Right forelimb (tissue), 1 donor: ENCODE data around the gene VEGFD.

Experiments used
- DNase-seq: peaks from one replicate; pipeline ENCODE4 v3.0.0-alpha.2; 2018

VEGFD gene, protein sequence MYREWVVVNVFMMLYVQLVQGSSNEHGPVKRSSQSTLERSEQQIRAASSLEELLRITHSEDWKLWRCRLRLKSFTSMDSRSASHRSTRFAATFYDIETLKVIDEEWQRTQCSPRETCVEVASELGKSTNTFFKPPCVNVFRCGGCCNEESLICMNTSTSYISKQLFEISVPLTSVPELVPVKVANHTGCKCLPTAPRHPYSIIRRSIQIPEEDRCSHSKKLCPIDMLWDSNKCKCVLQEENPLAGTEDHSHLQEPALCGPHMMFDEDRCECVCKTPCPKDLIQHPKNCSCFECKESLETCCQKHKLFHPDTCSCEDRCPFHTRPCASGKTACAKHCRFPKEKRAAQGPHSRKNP

DNA sequence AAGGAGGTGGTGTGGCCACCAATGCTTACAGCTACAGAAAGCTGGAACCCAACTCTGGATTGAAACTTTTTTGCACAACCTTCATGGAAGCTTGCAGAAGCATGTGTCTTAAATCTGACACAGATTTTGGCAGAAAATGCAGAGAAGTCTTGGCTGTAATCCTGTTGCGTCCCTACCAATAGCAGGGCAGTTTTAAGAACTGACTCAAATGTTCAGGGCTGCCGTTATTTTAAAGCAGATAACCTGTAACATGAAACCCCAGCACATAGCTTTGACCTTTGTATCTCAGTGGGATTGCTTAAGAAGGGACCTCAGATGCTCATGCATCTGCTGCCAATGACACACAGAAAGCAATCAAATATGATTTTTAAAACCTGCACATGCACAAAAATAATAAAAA lies at the start of gene VEGFD:
Gene VEGFD, minus strand, starts transcription at position 110 of the 400 bp plus-strand sequence. CDS start 467 bp downstream, outside the sequence.
- DNase-seq: no peak

DNA sequence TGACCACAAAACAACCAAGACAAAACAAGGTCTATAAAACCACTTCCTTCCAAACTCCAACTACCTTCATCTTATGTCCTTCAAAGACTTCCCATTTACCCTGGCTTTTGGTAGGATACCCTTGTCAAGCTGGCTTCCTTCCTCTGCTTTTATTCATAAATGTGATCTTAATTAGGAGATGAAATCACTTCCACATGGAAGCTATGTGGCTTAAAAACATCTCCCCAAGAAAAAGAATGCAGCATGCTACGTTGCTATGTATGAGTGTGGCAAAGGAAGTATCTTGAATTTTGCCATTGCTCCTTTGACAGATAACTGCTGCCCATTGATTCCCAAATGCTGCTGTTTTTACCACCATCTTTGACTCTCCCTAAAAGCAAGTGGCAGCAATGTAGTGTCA lies 46.4 kb upstream of the VEGFD start:
- no peak for DNase-seq

DNA sequence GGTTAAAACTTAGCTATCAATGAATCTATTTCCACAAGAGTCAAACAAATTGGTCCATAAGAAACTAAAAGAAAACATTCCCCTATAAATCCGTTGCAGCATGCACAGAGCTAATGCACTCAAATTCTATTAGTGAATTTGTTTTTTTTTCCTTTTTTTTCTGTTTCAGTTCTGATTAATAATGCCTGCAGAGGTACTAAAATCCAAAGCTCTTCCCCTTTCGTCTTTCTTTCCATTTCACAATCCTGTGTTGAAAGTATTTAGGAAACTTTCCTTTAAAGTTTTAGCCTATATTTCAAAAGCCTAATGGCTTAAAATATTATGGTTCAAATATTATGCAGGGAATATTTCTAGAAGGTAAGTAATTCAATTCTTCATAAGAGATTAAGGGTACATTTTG lies 45.9 kb upstream of the VEGFD start:
- no peak for DNase-seq

DNA sequence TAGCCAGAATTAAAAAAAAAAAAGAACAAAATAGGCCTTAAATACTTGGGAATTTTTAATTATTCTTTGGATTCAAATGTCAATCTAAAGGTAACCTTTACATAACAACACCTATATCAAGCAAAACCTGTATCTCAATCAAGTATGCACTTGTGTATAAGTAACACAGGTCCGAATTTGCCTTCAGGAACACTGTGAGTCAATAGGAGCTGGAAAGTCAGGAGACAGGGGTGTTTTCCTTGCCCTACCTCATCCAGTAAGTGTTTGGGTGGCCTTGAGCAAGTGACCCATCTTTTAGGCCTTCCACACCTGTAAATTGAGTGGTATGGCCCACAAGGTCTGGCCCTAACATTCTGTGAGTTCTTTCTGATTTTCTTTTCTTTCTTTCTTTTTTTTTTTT lies 40.8 kb upstream of the VEGFD start:
- DNase-seq: no peak

DNA sequence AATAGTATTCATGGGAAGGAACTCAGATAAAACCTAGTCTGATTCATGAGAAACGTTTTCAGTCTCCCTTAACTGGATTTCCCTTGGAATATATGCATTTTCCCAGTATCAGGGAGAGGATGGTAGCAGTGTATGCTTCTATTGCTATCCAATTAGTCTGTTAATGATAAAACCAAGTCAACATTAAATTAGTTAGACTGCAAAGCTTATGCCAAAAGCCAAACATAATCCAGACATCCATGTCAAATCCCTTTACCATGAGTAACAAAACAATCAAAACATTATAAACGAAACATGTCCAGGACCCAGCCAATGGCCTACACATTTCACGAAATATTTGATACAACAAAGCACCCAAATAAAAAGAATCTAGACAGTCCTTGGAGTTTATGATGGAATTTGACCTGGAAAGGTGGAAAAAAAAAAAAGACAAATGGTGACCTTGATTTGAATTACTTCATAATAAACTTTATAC lies 34.5 kb upstream of the VEGFD start:
- DNase-seq: no peak

DNA sequence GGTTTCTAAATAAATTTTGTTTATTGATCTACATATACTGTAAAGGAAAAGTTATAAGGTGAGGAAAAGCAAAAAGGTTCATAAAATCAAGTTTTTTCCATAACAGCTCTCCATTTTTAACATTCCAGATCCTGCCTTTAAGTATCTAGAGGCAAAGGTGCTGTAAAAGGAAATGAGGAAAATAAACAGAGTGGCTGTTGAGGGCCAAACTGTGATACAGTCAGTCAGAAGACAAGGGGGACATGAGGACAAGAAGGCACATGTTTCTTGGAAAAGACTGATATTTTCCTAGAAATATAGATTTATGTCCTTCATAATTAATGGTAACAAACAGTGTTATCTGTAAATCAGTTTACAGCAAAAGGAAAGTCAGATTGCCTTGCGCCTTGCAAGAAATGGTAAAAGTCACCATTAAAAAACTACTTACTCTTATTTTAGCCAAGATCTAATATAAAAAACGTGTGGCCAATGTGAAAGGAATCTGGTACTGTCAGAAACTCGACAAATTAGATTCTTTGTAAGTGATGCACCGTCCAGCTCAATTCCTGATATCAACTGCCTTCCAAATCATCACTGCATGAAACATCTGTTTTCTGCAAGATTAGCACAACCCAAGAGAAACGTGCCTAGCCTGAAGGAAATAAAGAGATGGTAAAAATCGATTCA lies 34.0 kb upstream of the VEGFD start:
- DNase-seq: no peak

DNA sequence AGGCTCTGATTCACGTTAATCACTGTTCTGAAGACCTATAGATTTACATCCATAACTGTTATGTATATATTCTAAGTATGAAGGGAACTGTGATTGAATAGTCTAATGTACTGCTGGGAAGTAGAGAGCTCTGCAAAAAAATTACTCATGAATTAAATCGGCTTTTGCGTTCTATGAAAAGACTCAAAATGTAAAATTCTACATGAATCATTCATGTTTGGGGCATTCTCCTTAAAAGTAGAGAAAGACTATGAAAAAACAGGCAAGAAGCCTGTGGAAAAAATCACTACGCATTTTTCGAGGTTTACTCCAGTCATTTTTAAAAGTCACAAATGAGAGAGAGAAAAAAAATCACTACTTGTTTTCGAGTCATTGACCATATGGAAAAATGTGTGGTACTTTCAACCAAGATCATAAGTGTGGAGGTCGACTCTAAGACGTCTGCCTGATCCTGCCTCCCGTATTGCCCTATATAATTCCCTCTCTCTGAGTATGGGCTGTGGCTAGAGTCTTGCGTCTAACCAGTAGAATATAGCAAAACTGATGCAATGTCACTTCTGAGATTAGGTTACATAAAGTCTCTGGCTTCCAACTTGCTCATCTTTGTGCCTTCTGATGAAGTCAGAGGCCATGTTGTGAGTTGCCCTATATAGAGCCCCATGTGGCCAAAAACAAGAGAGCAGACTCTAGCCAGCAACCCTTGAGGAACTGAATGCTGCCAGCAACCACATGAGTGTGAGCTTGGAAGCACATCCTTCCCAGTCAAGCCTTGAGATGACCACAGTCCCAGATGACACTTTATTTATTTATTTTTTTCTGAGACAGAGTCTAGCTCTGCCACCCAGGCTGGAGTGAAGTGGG lies 32.1 kb upstream of the VEGFD start:
- DNase-seq: no peak

DNA sequence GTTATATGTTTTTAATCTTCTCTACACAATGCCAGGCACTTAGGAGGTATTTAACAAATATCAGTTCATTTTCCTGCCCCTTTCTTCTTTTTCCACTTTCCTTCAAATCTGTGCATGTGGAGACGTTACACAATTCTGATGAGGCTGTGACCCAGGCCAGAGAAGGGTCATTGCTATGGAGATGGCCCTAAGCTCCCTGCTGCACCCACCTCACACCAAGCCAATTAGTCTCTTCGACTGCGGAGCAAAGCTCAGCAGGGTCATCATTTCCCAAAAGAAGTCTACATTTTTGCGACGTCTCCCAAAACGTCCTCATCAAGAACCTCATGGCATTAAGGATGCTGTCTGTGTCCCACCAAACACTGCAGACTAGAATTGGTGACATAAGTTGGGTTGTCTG lies 28.9 kb upstream of the VEGFD start:
- DNase-seq: no peak

DNA sequence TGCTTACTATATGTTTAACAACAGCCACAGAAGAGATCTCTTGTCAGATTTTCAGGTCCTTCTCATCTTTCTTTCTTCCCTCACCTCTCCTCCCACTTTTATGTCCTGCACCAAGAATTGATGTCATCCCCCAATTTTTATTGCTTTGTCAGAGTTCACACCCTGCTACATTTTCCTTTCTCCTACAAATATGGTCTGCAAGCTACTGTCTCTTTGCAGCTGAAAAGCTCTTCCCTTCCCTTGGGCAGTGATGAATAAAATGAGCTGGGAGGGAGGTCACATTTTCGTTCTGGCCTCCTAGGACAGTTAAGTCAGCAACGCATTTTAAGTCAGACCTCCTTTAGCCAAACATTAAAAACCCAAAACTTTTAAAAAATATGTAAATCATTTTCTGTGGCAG lies 26.7 kb upstream of the VEGFD start:
- DNase-seq: no peak

DNA sequence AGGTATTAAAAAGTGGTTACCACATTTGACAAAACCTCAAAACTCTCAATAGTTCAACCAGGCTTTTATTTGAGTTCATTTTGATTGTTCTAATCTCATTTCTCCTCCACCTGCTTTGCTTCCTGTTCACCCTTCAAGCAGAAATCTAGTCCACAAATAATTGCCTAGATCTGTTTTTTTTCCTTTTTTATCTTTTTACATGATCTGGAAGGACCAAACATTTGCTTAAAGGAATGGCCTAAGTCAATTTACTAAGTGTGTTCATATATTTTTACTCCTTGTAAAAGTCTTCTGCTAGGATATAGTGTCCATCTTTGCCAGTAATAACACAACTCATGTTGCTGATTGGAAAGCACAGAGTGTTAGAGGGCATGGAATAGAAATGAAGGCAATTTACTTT lies 26.2 kb upstream of the VEGFD start:
- DNase-seq: no peak

DNA sequence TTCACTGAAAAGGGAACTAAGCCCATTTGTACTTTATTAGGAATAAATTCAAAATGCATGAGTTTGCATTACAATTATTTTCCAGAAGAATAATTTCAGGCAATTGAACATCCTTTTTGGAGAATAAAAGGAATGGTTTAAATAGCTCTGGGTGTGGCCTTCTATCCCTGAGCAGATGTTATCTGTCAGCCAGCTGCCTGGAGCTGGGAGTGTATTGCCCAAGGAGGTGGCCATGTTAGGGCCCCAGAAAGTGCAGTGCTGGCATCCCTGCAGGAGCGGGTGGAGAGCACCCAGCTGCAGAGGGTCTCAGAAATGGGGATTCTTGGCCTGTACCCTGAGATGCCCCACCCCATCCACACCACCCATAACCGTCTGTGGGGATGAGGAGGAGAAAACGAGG lies 21.6 kb upstream of the VEGFD start:
- no peak for DNase-seq

DNA sequence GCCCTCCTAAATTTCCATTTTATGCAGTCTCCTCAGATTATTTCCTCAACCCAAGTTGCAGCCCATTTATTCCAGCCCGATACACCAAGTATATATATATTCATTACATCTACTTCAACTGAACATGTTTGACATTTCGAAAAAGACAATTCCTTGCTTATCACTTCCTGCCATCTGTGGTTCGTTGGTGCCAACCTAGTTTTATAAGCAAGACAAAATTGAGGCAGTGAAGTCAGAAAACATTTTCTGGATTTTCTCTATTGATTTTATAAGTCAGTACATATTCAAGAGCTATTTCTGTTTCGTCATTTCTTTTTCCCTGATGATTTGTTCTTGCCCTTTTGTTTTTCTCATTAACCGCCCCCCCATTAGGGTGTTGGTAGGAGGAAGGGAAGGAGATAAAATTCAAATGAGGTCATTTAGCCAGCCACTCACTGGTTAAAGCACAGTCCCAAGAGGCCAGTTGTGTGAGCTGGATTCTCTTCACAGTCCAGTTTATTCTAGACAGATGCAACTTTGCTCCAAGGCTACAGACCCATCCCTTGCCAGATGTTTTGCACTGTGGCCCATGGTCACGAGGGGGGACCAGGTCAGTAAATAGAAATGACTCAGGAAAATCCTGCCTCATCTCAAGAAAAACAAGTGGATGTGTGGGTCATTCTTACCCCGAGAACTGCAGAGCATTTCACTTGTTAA lies 20.3 kb upstream of the VEGFD start:
- no peak for DNase-seq

DNA sequence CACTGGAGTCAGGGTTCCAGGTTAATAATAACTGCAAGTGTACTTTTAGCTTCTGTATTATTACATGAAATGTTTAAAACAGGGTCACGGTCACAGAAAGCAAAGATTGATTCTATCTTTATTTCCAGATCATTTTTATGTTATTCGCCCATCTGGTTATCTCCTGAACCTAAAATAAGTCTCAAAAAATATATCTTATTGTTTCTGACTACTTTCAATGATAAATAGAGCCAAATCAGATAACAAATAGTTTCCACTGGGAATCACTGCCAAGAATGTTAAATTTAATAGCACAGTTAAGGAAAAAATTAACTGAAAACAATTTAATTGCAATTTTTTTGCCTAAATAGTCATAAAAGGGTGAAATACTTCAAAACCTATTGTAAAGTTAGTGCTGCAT lies 17.2 kb upstream of the VEGFD start:
- no peak for DNase-seq

DNA sequence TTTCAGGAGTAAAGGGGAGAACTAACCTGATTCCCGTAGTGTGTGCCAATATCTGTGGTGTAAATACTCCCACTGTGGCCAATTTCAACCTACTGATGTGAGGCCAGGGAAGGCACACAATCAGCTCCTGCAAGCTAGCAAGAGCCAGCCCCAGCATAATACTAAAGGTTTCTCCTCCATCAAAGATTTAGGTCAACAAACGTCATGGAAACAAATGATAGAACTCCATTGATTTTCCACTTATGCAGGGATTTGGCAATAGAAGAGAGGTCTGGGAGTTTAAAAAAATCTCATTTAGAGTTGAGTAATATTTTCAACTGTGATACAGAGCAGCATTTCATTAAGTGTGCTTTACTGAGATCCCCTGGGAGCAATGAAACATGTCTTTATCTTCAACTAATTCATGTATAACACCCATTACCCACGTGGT lies 15.8 kb upstream of the VEGFD start:
- no peak for DNase-seq

DNA sequence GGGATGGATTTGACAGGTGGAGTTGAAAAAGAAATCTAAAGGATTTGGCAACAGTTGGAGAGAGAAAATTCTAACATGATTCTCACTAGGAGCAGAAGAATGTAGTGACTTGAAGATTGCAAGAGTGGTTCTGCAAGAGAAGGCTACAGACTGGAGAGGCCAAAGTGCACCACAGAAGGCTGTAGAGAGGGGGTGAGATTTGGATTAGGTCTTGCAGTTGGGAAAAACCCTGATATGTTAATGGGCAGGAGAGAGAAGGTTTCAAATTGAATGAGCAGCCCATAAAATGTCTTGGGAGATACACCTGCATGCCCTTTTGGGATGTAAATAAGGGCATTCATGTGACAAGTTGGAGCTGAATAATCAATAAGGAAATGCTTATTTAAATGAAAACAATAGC lies 14.7 kb upstream of the VEGFD start:
- no peak for DNase-seq

DNA sequence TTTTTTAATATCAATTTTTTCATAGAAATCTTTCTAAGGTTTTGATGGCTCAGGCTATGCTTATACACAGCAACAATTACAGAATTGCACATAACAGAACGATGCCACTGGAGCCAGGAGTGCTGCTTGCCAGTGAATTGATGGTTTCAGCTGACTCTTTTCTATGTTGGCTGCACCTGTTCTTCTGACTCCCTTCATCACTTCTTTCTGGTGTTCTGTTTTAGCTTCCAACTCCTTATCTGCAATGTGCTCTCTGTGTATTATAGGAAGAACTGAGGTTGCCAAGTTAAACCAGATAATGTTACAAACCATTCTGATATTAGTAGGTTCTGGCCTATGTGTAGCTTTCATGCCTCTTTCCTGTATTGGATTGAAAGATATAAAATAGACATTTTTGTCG lies 11.6 kb upstream of the VEGFD start:
- DNase-seq: no peak

DNA sequence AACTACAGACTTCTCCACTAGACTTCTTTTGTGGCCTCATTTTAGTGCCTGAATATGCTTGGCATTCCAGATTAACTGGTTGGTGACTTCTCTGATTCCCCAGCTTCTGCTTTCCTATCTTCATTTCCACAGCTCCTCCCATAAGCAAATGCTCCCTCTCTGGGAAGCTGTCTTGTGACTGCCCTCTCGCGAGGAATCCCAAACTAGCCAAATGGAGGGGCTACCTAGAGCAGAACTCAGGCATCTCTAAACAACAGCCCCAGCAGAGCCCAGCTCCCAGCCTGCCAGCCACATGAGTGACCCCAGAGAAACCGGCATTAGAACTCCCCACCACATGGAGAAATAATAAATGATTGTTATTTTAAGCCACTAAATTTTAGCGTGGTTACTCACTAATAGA lies 7.6 kb upstream of the VEGFD start:
- no peak for DNase-seq

DNA sequence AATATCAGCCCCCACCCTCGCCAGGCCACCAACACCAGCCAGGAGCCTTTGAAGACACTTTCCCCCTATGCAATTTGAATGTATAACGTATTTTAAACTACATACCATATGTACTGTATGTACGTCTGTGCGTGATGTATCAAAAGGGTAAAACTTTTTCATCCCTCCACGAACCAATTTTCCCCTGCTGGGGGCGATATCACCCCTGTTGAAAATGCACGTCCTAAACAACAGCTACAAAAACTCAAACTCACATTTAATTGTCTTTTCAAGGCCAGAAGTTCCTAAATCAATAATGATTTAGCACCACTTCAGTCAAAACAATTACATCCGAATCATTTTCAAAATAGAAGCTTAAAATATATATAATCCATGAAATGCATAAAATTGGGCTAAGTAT lies 1.4 kb downstream of the VEGFD start:
- DNase-seq: no peak

DNA sequence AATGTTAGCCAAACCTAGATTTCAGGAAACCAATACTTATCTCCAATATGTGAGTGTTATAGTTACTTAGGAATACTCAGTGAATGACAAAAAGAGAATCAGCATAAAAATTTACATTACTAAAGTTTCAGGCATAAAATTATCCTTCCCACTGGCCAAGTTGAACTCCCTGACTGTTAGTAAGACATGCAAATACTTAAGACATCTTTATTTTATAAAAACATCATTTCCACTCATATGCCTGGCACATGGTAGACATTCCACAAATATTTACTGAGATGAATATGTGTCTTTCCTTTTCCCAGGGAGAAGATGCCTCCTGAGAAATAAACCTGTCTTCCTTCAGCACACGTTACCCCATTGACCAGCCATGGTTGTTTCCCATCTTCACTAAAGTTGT lies 7.3 kb downstream of the VEGFD start:
- no peak for DNase-seq

DNA sequence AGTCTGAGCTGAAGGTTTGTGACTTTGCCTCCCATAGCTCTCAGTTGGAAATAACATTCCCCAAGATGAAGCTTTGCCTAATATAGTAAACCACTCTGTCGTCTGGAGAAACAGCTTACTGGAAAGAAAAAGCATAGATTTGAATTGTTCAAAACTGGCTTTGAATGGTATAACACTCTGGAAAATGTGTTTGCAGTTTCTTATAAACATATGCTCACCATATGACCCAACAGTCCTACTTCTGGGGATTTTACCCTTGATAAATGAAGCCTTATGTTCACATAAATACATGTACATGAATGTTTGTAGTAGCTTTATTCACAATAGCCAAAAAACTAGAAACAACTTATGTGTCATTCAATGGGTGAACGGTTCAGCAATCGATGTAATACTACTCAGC lies 10.2 kb downstream of the VEGFD start:
- no peak for DNase-seq

DNA sequence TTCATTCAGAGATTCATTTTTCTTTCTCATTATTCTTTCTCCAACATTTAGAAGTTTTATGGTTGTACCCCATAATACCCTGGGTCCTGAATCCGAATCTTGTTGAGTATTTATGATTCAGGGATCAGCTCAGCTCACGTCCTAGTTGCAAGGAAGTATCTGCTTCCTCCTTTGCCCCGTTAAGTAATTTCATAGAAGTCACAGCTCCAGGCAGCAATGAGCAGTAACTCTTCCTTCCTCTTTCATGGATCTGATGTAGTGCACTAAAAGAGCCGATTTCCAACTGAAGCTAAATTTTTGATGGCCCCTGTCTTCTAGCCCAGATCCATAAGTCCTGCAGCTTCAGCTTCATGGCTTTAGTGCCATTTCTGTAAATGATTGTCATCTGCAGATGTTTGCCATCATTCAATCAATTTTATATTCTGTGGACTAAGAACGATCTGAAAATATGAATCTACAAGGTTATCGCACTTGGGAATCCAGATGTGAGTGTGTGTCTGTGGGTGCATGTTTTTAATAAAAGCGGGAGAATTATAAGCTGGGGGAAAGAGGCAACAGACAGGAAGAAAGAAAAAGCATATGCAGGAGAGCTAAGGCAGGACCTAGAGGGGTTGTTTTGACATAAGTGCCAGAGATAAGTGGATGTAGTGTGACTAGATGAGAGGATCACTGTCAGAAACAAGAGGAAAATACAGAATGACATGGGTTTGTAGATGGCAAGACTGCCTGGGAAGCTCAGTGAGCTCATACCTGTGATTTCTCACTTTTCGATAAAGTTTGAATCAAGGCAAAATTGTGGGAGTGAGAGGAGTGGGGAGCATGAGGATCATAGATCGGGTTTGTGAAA lies 17.5 kb downstream of the VEGFD start:
- DNase-seq: no peak

DNA sequence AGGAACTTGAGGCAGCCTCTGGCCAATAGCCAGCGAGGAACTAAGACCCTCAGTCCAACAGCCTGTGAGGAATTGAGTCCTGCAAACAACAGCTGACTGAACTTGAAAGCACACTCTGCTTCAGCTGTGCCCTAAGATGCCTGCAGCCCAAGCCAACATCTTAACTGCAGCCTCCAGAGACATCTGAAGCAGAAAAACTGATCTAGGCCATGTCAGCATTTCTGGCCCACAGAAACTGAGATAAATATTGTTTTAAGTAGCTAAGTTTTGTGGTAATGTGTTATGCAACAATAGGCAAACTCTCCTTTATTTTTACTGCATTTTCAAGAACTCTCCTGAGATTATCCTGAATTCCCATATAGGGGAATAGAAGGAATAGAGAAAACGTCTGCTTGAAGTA lies 24.5 kb downstream of the VEGFD start:
- DNase-seq: no peak
